Mucosa of stomach (tissue), 1 donor: ENCODE data around the gene BLOC1S1.

Source experiments
- H3K27me3 ChIP-seq: one replicate; pipeline ENCODE4 v1.7.0; 2013; ENCODE audit warnings: mild to moderate bottlenecking, low read length; ENCODE audit not compliant: control insufficient read depth, insufficient read depth
- H3K36me3 ChIP-seq: one replicate; pipeline ENCODE4 v1.7.0; 2013; ENCODE audit warnings: low read length; ENCODE audit not compliant: control insufficient read depth, insufficient read depth
- H3K4me1 ChIP-seq: one replicate; pipeline ENCODE4 v1.7.0; 2013; ENCODE audit warnings: mild to moderate bottlenecking, low read length; ENCODE audit not compliant: control insufficient read depth, insufficient read depth
- H3K4me3 ChIP-seq: one replicate; pipeline ENCODE4 v1.7.0; 2013; ENCODE audit warnings: low read length
- H3K9ac ChIP-seq: one replicate; pipeline ENCODE4 v1.7.0; 2013; ENCODE audit warnings: mild to moderate bottlenecking, low read length, moderate library complexity
- H3K9me3 ChIP-seq: one replicate; pipeline ENCODE4 v1.7.0; 2013; ENCODE audit warnings: mild to moderate bottlenecking, low read length, moderate library complexity; ENCODE audit not compliant: control insufficient read depth
- donor health status: Pancreatic carcinoma.

The BLOC1S1 gene

DNA sequence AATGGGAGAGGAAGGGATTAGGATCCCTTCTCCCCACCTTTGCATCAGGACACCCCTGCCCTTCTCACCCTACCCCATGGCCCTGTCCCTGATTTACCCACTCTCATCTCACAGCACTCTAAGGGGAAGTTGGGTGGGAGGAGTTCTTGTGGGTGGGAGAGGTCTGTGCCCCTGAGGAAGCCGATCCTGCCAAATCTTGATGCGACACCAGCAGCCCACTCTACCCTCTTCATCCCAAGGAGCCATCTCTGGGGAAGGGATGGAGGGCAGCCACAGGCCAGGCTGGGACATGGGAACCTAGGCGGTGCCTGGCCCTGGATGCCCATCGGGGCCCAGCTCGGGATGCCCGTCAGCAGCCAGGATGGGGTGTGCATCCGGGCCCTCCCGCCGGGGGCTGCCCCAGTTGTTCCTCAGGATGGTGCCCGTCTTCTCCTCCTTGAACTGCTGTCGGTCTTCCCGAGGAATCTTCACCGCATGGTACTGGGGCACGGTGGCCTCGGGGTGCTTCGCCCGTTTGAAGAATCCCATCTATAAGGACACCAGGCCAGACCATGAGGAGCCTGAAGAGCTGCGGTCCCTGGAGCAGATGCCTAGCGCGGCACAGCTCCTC lies 31.0 kb upstream of the BLOC1S1 start:
- H3K9ac ChIP-seq: no peak overlapping the region
- no peaks in the 10 kb centered on the region for H3K36me3 ChIP-seq

DNA sequence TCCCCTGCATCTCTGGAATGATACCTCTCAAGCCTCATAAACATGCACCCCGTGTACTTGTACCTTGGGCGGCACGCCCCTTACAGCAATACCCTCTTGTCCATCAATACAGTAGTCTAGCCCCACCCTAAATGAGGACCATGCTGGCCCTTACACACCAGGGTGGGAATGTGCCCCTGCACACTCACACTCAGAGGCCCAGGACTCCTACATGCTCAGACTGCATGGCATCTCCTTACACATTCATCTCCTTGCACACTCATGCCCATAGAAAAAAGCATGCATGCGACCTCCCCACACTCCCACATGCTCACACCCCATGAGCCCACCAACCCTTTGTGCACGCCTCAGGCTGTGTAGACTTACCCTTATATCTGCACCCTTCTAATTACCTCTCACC lies 30.2 kb upstream of the BLOC1S1 start:
- H3K27me3 ChIP-seq: no peaks in the 10 kb centered on the region
- H3K4me3 ChIP-seq: no peak overlapping the region
- peaks cover 14% of the 10 kb centered on the region for H3K4me1 ChIP-seq
- no peak overlapping the region for H3K9ac ChIP-seq
- H3K36me3 ChIP-seq: no peaks in the 10 kb centered on the region
- H3K9me3 ChIP-seq: no peaks in the 10 kb centered on the region

More for the DNA sequence above, 31.0 kb upstream of the BLOC1S1 start:
- Histone ChIP-seq H3K27me3 (no peaks in the 10 kb centered on the region), H3K9me3 (no peaks in the 10 kb centered on the region), H3K4me3 (no peak overlapping the region), H3K4me1 (peaks cover 14% of the 10 kb centered on the region)

DNA sequence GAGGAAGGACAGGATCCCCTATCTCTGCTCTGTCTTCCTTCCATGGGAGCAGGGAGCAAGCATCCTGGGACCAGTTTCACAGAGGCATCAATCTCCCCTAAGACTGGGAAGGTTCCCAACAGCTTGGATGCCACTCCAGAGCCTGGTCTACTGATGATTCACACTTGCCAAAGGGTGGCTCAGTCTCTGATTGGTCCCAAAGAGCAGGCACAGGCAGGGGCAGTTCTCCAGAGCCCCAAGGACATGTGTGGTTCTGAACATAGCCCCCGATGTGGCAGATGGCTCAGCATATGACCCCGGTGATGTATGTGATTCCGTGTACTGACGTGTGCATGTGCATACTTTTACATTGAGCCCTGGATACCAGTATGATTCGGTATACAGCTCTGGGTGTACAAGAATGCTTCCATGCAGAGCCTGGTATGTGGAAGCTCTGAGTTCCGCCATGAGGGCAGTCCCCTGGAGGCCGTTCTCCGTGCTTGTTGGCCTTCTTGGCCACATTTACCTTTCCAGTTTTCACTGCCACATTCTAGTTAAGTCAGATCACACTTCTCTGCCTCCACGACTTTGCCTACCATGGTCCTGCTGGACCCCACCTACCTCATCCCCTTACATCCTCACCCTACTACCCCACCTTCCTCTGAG lies 29.4 kb upstream of the BLOC1S1 start:
- H3K9ac ChIP-seq: no peak overlapping the region
- H3K27me3 ChIP-seq: no peaks in the 10 kb centered on the region
- peaks cover 9% of the 10 kb centered on the region for H3K4me1 ChIP-seq
- H3K9me3 ChIP-seq: no peaks in the 10 kb centered on the region
- no peaks in the 10 kb centered on the region for H3K36me3 ChIP-seq
- H3K4me3 ChIP-seq: no peak overlapping the region

DNA sequence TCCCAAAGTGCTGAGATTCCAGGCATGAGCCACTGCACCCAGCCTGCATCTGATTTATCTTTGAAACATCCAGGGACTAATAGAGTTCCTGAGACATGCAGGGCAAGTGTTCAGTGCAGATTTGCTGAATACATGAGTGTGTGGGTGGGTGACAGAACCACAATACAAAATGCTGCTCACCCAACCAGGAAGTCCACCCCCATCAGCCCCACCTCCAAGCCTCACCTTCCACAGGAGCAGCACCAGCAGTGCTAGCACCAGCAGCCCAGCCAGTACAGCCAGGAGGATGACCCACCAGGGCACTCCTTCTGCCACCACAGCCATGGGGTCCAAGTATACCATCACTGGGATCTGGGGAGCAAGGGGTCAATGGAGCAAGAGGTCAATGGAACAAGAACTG lies 28.1 kb upstream of the BLOC1S1 start:
- H3K4me3 ChIP-seq: no peak overlapping the region
- no peaks in the 10 kb centered on the region for H3K4me1 ChIP-seq
- no peaks in the 10 kb centered on the region for H3K36me3 ChIP-seq
- no peaks in the 10 kb centered on the region for H3K9me3 ChIP-seq
- no peak overlapping the region for H3K9ac ChIP-seq
- H3K27me3 ChIP-seq: no peaks in the 10 kb centered on the region

DNA sequence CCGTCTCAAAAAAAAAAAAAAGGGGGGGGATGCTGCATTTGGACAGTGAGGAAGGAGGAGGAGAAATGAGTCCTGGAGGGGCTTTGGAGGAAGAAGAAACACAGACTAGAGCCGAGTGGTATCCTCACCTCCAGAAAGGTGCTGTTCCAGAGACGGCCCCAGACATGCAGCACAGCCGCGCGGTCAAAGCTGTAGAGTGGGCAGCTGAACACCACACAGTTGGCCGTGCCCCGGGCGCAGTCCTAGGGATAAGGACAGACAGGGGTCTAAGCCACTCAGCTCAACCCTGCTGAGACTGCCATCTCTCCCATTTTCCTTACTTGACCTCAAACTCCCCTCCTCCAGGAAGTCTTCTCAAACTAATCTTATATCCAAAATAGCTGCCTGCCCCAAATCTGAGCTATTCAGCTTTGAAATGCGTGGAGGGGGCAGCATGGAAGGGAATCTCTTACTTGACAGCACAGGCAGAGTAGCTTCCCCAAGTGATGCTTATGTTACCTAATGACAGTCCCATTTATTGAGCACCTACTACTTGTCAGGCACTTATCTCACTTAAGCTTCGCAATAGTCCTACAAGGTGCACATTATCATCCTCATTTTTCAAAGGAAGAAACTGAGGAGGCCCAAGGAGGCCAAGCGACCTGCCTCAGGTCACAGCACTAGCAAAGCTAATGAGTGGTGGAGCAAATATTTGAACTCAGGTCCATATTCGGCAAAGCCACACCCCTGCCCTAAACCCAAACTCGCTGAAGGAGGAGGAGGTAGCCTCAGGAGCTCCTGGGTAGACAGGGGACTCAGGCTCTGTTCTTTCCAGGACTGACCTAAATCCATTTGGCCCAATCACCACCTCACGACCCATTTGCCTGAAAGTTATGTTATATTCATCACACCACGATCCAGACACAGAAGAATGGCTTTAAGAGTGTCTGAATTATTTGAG lies 26.9 kb upstream of the BLOC1S1 start:
- Histone ChIP-seq H3K36me3 (no peaks in the 10 kb centered on the region), H3K4me1 (no peaks in the 10 kb centered on the region), H3K4me3 (no peak overlapping the region), H3K9me3 (no peaks in the 10 kb centered on the region), H3K9ac (no peak overlapping the region), H3K27me3 (no peaks in the 10 kb centered on the region)

DNA sequence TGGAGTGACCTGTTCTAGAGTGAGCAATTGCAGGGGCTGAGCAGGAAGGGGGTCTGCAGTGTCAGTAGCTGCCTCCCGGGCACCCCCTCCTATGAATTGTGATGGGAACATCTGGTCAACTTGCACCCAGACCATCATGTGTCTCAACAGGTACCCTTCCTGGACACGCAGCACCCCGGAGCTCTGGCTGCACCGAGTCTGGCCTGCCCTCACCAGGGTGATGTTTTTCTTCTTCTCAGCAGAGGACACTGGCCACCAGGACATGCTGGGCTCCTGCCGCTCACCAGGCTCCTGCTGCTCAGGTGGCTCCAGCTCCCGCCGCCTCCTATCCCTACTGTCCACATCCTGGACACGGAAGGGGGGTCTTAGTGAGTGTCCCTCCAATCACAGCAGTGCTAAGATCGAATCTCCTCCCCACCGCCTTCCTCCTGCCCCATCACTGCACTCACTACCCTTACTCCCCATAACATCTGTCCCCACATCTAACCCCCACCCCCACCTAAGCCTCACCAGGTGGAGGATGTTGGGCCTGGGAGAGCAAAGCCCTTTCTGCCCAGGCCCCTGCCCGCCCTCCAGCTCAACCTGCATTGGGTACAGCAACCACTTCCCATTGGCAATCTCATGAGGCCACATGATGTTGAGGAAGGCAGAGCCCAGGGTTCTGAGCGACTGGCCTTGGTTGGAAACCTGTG lies 23.1 kb upstream of the BLOC1S1 start:
- Histone ChIP-seq H3K9ac (no peak overlapping the region), H3K27me3 (no peaks in the 10 kb centered on the region), H3K4me1 (no peaks in the 10 kb centered on the region), H3K4me3 (no peak overlapping the region), H3K9me3 (no peaks in the 10 kb centered on the region), H3K36me3 (no peaks in the 10 kb centered on the region)

DNA sequence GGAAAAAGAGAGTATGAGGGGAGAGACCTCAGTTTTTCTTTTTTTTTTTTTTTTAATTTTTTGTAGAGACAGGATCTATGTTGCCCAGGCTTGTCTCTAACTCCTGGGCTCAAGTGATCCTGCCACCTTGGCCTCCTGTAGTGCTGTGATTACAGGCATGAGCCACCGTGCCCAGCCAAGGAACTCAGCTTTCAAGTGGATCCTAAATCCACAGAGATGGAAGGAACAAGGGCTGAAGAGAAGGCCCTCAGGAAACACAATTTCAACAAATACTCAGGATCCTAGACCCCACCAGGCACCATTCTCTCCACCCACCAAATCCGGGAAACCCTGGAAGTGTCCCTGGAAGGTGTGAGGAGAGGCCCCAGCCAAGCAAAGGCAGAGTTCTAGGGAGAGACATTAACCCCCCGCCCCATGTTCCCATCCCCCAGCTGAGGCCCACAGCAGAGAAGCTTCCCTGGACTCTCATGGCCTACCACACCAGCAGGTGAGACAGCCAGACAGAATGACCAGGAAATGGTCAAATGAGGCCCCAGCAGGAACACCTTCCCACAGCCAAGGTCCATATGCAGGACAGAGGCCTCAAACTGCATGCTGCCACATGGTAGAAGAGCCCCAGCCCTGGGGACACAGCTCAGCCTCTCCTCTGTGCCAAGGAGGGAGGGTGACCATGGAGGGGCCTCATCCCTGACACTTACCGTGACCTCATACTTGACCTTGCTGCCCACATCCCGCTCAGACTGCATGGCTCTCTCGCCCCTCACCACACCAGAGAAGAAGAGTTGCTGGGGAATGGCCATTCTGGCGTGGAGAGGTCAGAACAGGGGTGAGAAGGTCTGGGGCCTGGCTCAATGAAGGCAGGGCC lies 22.3 kb upstream of the BLOC1S1 start:
- H3K9me3 ChIP-seq: no peaks in the 10 kb centered on the region
- H3K36me3 ChIP-seq: no peaks in the 10 kb centered on the region
- no peak overlapping the region for H3K4me3 ChIP-seq
- no peaks in the 10 kb centered on the region for H3K27me3 ChIP-seq
- H3K9ac ChIP-seq: no peak overlapping the region
- no peaks in the 10 kb centered on the region for H3K4me1 ChIP-seq

DNA sequence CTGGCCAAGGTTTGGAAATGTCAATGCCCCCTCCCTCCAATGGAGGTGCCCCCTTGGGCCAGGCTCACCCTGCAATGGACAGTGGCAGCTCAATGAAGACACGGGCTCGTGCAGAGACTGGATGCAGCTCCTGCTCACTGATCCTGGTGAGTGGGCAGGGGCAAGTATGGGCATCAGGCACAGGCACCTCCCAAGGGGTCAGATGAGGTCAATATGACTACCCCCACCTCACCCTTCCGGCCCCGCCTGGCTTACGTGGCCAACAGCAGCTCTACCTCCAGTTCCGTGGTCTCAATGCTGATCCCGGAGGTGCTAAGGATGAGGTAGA lies 21.7 kb upstream of the BLOC1S1 start:
- no peaks in the 10 kb centered on the region for H3K27me3 ChIP-seq
- no peaks in the 10 kb centered on the region for H3K4me1 ChIP-seq
- H3K4me3 ChIP-seq: no peak overlapping the region
- no peaks in the 10 kb centered on the region for H3K36me3 ChIP-seq
- H3K9ac ChIP-seq: no peak overlapping the region
- no peaks in the 10 kb centered on the region for H3K9me3 ChIP-seq

DNA sequence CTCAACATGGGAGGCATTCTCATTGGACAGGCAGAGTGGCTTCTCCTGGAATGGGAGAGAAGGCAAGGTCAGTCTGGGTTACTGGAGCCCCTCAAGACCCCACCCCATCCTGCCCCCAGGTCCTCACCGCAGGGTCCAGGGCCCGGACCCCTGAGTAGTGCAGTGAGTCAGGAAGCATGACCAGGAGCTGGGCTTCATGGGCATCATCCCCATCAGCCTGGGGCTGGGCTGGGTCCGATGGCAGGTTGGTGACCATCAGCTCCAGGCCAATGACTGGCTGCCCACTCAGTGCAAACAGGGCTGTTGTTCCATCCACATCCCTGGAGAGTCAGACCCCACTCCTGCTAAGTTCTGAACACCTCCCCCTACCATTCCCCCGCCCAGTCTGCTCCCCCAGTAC lies 21.2 kb upstream of the BLOC1S1 start:
- Histone ChIP-seq H3K27me3 (no peaks in the 10 kb centered on the region), H3K36me3 (no peaks in the 10 kb centered on the region), H3K9ac (no peak overlapping the region), H3K9me3 (no peaks in the 10 kb centered on the region), H3K4me1 (no peaks in the 10 kb centered on the region), H3K4me3 (no peak overlapping the region)

DNA sequence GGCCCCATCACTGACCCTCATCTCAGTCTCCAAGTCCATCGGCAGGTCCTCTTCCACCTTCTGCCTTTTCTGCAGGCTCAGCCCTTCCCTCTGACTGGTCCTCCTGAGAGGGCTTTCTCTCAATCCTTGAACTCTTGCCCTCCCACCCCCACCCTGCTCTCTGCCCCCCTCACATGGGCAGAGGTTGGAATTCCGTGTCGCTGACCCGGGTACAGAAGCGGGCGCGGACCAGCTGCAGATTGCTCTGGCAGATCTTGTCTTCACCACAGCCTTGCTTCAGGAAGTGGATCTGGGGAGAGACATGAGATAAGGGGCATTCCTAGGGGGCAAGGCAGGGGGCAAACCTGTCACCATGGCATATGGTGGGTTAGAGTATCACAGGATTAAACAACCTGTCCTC lies 20.5 kb upstream of the BLOC1S1 start:
- Histone ChIP-seq H3K9ac (no peak overlapping the region), H3K36me3 (no peaks in the 10 kb centered on the region), H3K9me3 (no peaks in the 10 kb centered on the region), H3K27me3 (no peaks in the 10 kb centered on the region), H3K4me1 (no peaks in the 10 kb centered on the region), H3K4me3 (no peak overlapping the region)

DNA sequence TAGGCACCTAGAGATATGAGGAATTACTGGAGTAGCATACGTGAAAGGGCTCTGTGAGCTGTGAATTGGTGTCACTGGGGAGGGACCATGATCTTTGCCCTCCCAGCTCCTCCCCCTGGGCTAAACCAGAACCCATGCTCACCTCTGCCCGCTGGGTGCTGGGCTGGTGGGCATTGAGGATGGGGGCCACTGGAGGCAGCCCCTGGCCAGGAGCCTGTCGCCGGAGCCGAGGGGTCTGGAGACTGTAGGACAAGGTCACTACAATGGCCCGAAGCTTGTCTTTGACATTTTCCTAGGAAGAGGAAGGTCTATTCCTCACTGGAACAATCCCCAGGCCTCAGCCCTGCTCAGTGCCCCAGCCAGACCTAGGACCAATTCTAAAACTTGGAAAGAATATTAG lies 19.7 kb upstream of the BLOC1S1 start:
- no peaks in the 10 kb centered on the region for H3K9me3 ChIP-seq
- no peak overlapping the region for H3K4me3 ChIP-seq
- no peaks in the 10 kb centered on the region for H3K36me3 ChIP-seq

More for the DNA sequence above, 19.7 kb upstream of the BLOC1S1 start:
- Histone ChIP-seq H3K9ac (no peak overlapping the region), H3K27me3 (no peaks in the 10 kb centered on the region), H3K4me1 (no peaks in the 10 kb centered on the region)
